Measurements from ENCODE around the gene CEP41. TPM values are rescaled to one million over a fixed set of nuclear protein-coding genes. Genes with fewer than 3 reads are reported as not detected.

CEP41 gene
- total and polyA plus RNA-seq, 2 of the 13 experiments (the other 11 are each of a cell fraction or from before 2014, with no cell fraction given): 8.7 to 9.0 TPM

DNA sequence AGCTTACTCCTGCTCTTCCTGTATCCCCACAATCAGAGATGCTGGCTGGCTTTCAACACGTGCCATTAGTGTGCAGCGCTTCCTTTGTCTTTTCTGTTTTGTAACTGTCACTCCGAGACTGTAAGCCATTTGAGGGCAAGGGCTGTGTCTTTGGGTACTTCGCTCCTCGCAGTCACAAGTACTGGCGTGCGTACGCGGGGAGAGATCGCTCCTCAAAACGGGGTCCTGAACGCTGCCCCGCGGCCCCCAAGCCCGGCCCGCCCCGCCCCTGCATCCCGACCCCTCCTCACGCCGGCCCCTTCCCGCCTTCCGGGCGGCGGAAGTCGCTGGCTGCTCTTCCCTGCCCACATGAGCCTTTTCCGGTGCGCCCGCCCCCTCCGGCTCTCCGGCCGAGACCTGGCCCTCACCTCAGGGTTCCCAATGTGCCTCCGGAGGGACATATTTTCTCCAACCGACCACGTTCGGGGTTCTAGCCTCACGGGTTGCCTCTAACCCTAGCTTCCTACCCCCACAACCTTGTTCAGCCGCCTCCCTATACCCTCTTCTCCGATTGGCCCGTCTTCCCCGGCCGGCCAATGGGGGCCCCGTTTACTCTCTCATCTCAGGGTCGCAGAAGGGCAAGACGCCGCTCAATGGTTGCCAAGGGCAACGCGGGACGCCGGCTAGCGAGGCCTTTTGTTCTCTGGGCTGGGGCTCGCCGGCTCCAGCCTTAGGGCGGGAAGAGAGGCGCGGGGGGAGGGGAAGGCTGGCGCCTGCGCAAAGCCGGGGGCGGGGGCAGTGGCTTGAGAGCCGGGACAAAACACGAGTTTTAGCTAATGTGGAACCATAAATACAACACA is at the start of gene CEP41 (continued):
- TF ChIP-seq, protein P1, sequence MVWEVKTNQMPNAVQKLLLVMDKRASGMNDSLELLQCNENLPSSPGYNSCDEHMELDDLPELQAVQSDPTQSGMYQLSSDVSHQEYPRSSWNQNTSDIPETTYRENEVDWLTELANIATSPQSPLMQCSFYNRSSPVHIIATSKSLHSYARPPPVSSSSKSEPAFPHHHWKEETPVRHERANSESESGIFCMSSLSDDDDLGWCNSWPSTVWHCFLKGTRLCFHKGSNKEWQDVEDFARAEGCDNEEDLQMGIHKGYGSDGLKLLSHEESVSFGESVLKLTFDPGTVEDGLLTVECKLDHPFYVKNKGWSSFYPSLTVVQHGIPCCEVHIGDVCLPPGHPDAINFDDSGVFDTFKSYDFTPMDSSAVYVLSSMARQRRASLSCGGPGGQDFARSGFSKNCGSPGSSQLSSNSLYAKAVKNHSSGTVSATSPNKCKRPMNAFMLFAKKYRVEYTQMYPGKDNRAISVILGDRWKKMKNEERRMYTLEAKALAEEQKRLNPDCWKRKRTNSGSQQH (CRISPR knock-in tag; IDR thresholded peaks at IDR 0.05; ENCODE audit: low read depth): 0 out of 2 replicates have a peak, but pooled peaks have one; percentile 45
- TF ChIP-seq RNF2 (conservative IDR thresholded peaks at IDR 0.05; ENCODE audit: low read depth) (no peak), ZFAT (CRISPR knock-in tag; conservative IDR thresholded peaks at IDR 0.05) (no peak), NR2F6 (IDR thresholded peaks at IDR 0.05) (peak; percentile 24; the same call in 1 of the 2 replicates), NR2F6 (CRISPR knock-in tag; IDR thresholded peaks at IDR 0.05) (0 out of 2 replicates have a peak, but pooled peaks have one; percentile 15), MBD4 (IDR thresholded peaks at IDR 0.05; ENCODE audit: borderline replicate concordance, low read length) (no peak), ETV5 (CRISPR knock-in tag; IDR thresholded peaks at IDR 0.05; ENCODE audit: borderline replicate concordance) (peak; percentile 78), HMG20B (CRISPR knock-in tag; conservative IDR thresholded peaks at IDR 0.05) (no peak), NFYB (CRISPR knock-in tag; IDR thresholded peaks at IDR 0.05) (peak; percentile 92), KDM5B (CRISPR knock-in tag; IDR thresholded peaks at IDR 0.05; ENCODE audit: borderline replicate concordance) (peak; percentile 36; the same call in 1 of the 2 replicates)
- TF ChIP-seq, protein P2, sequence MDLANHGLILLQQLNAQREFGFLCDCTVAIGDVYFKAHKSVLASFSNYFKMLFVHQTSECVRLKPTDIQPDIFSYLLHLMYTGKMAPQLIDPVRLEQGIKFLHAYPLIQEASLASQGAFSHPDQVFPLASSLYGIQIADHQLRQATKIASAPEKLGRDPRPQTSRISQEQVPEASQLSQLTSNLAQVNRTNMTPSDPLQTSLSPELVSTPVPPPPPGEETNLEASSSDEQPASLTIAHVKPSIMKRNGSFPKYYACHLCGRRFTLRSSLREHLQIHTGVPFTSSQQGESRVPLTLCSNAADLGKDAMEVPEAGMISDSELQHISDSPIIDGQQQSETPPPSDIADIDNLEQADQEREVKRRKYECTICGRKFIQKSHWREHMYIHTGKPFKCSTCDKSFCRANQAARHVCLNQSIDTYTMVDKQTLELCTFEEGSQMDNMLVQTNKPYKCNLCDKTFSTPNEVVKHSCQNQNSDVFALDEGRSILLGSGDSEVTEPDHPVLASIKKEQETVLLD (CRISPR knock-in tag; IDR thresholded peaks at IDR 0.05; ENCODE audit: low read depth): no peak
- TF ChIP-seq, protein P3, sequence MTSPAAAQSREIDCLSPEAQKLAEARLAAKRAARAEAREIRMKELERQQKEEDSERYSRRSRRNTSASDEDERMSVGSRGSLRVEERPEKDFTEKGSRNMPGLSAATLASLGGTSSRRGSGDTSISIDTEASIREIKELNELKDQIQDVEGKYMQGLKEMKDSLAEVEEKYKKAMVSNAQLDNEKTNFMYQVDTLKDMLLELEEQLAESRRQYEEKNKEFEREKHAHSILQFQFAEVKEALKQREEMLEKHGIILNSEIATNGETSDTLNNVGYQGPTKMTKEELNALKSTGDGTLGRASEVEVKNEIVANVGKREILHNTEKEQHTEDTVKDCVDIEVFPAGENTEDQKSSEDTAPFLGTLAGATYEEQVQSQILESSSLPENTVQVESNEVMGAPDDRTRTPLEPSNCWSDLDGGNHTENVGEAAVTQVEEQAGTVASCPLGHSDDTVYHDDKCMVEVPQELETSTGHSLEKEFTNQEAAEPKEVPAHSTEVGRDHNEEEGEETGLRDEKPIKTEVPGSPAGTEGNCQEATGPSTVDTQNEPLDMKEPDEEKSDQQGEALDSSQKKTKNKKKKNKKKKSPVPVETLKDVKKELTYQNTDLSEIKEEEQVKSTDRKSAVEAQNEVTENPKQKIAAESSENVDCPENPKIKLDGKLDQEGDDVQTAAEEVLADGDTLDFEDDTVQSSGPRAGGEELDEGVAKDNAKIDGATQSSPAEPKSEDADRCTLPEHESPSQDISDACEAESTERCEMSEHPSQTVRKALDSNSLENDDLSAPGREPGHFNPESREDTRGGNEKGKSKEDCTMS (CRISPR knock-in tag; conservative IDR thresholded peaks at IDR 0.05): no peak
- TF ChIP-seq, protein P4, sequence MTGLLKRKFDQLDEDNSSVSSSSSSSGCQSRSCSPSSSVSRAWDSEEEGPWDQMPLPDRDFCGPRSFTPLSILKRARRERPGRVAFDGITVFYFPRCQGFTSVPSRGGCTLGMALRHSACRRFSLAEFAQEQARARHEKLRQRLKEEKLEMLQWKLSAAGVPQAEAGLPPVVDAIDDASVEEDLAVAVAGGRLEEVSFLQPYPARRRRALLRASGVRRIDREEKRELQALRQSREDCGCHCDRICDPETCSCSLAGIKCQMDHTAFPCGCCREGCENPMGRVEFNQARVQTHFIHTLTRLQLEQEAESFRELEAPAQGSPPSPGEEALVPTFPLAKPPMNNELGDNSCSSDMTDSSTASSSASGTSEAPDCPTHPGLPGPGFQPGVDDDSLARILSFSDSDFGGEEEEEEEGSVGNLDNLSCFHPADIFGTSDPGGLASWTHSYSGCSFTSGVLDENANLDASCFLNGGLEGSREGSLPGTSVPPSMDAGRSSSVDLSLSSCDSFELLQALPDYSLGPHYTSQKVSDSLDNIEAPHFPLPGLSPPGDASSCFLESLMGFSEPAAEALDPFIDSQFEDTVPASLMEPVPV (CRISPR knock-in tag; IDR thresholded peaks at IDR 0.05): no peak
- TF ChIP-seq, protein P5, sequence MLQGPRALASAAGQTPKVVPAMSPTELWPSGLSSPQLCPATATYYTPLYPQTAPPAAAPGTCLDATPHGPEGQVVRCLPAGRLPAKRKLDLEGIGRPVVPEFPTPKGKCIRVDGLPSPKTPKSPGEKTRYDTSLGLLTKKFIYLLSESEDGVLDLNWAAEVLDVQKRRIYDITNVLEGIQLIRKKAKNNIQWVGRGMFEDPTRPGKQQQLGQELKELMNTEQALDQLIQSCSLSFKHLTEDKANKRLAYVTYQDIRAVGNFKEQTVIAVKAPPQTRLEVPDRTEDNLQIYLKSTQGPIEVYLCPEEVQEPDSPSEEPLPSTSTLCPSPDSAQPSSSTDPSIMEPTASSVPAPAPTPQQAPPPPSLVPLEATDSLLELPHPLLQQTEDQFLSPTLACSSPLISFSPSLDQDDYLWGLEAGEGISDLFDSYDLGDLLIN (CRISPR knock-in tag; IDR thresholded peaks at IDR 0.05; ENCODE audit: borderline replicate concordance): 0 out of 2 replicates have a peak, but pooled peaks have one; percentile 49
- TF ChIP-seq, protein P6, sequence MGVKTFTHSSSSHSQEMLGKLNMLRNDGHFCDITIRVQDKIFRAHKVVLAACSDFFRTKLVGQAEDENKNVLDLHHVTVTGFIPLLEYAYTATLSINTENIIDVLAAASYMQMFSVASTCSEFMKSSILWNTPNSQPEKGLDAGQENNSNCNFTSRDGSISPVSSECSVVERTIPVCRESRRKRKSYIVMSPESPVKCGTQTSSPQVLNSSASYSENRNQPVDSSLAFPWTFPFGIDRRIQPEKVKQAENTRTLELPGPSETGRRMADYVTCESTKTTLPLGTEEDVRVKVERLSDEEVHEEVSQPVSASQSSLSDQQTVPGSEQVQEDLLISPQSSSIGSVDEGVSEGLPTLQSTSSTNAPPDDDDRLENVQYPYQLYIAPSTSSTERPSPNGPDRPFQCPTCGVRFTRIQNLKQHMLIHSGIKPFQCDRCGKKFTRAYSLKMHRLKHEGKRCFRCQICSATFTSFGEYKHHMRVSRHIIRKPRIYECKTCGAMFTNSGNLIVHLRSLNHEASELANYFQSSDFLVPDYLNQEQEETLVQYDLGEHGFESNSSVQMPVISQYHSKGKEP (CRISPR knock-in tag; IDR thresholded peaks at IDR 0.05): no peak
- TF ChIP-seq, protein P7, sequence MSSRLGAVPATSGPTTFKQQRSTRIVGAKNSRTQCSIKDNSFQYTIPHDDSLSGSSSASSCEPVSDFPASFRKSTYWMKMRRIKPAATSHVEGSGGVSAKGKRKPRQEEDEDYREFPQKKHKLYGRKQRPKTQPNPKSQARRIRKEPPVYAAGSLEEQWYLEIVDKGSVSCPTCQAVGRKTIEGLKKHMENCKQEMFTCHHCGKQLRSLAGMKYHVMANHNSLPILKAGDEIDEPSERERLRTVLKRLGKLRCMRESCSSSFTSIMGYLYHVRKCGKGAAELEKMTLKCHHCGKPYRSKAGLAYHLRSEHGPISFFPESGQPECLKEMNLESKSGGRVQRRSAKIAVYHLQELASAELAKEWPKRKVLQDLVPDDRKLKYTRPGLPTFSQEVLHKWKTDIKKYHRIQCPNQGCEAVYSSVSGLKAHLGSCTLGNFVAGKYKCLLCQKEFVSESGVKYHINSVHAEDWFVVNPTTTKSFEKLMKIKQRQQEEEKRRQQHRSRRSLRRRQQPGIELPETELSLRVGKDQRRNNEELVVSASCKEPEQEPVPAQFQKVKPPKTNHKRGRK (CRISPR knock-in tag; IDR thresholded peaks at IDR 0.05): no peak

Measured in HepG2 (cell line).